GM12891 (cell line): ENCODE measurements around the gene HDDC3.
A peak's percentile ranks its signal among the peaks of the same experiment; 100 is the strongest.
"Not testable (repeated sequence)": the region's sequence is repeated elsewhere in the genome, so short reads cannot be mapped to it uniquely, and the experiment has no call there.

Experiments
- PAX5 ChIP-seq: IDR thresholded peaks from 2 replicates; pipeline ENCODE4 v1.6.1; 2011; ENCODE audit warnings: low read length, moderate library complexity, mild to moderate bottlenecking; ENCODE audit not compliant: insufficient read depth, severe bottlenecking
- POLR2A ChIP-seq: IDR thresholded peaks from 2 replicates; pipeline ENCODE4 v1.6.1; 2011; ENCODE audit warnings: low read depth, low read length, control low read depth
- POLR2AphosphoS5 ChIP-seq: IDR thresholded peaks from 2 replicates; pipeline ENCODE4 v1.6.1; 2011; ENCODE audit warnings: low read depth, low read length, control low read depth
- POU2F2 ChIP-seq: IDR thresholded peaks from 2 replicates; pipeline ENCODE4 v1.6.1; 2011; ENCODE audit warnings: low read depth, mild to moderate bottlenecking, control low read depth, low read length, moderate library complexity
- SPI1 ChIP-seq: IDR thresholded peaks from 2 replicates; pipeline ENCODE4 v1.6.1; 2011; ENCODE audit warnings: low read depth, low read length, control low read depth
- TAF1 ChIP-seq: IDR thresholded peaks from 2 replicates; pipeline ENCODE4 v1.6.1; 2011; ENCODE audit warnings: low read depth, low read length, control low read depth

DNA sequence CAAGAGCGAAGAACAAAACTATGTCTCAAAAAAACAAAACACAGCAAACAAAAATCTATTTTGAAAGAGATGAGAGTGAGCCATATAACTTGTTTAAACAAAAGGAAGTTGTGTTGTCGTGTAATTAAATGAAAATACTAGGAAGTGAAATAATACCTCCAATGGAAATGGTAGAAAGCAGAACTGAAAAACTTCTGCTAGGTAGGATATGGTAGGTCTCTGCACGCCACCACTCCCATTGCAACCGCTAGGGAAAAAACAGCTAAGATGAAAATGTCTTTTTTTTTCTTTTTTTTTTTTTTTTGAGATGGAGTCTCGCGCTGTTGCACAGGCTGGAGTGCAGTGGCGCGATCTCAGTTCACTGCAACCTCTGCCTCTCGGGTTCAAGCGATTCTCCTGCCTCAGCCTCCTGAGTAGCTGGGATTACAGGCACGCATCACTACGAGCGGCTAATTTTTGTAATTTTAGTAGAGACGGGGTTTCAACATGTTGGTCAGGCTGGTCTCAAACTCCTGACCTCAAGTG lies 35.2 kb downstream of the HDDC3 start:
- not testable (repeated sequence) for TF ChIP-seq TAF1, POLR2A, POLR2AphosphoS5, POU2F2, PAX5
- peak; percentile 95 for TF ChIP-seq SPI1
